Myometrial cell (primary cell): ENCODE measurements around the gene AFF1. TPM values are rescaled to one million over a fixed set of nuclear protein-coding genes. Genes with fewer than 3 reads are reported as not detected.

Experiments
- total RNA-seq: library from RNA; depleted of rRNA; stranded (reverse); fragments of >200 nt; gene quantifications from 2 replicates; pipeline ENCODE4 v1.2.3, GENCODE V29; 2015

AFF1 gene, protein sequence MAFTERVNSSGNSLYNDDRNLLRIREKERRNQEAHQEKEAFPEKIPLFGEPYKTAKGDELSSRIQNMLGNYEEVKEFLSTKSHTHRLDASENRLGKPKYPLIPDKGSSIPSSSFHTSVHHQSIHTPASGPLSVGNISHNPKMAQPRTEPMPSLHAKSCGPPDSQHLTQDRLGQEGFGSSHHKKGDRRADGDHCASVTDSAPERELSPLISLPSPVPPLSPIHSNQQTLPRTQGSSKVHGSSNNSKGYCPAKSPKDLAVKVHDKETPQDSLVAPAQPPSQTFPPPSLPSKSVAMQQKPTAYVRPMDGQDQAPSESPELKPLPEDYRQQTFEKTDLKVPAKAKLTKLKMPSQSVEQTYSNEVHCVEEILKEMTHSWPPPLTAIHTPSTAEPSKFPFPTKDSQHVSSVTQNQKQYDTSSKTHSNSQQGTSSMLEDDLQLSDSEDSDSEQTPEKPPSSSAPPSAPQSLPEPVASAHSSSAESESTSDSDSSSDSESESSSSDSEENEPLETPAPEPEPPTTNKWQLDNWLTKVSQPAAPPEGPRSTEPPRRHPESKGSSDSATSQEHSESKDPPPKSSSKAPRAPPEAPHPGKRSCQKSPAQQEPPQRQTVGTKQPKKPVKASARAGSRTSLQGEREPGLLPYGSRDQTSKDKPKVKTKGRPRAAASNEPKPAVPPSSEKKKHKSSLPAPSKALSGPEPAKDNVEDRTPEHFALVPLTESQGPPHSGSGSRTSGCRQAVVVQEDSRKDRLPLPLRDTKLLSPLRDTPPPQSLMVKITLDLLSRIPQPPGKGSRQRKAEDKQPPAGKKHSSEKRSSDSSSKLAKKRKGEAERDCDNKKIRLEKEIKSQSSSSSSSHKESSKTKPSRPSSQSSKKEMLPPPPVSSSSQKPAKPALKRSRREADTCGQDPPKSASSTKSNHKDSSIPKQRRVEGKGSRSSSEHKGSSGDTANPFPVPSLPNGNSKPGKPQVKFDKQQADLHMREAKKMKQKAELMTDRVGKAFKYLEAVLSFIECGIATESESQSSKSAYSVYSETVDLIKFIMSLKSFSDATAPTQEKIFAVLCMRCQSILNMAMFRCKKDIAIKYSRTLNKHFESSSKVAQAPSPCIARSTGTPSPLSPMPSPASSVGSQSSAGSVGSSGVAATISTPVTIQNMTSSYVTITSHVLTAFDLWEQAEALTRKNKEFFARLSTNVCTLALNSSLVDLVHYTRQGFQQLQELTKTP
- 11.3 and 13.0 TPM in 2 replicates for total RNA-seq

GRCh38 chr4:86934771-86935565, at the start of gene AFF1:
AFF1 (plus strand) TSS chr4:86935011; CDS start chr4:86948534, 13,523 bp downstream.

DNA sequence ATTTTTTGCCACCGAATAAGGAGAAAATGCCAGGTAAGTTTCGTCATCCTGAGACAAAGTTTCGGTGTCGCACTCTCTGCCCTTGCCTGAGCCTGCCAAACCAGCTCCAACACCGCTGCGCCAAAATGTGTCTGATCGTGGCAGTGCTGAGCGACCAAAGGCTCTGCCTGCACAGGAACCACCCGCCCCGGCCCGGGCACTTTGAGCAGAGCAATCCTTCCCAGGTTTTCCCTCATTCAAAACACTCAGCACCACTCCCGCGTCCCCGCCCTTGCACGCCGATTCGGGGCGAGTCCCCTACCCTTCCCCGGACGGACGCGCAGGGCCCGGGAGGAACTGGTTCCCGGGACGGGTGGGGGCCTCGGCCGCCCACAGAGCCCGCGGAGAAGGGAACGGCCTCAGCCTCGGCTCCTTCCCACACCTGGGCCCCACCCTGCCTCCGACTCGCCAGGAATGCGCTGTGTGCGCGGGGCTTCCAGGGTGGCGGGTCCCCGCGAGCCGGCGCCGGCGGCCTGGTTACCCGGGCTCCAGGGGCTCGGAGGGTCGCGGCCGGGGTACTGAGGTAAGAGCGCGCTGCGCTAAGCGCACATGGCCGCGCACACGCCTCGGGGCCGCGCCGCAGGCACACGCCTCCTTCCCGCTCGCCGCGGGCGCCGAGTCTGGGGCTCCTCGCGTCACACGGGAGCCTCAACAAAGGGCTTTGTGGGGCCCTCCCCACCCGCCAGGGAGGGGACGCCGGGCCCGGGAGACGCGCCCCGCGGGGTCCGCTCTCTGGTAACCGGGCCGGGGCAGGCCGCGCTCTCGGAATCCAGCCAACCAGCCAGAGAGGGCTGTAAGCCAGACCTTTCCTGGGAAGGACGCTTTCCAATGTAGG, 42.8 kb upstream of the AFF1 start, which contains the start of gene C4orf36:
Gene C4orf36, minus strand, starts transcription at position 661 of the 874 bp plus-strand sequence. CDS start 902 bp downstream, outside the sequence.

Other genes starting within 250 kb of the AFF1 start
- not detected in 2 replicates for gene SLC10A6, start 85.6 kb upstream of the AFF1 start, total RNA-seq
- 0.18 and 0.58 TPM in 2 replicates for gene C4orf36, start 42.6 kb upstream of the AFF1 start, total RNA-seq